ENCODE results near the gene TGFBR1. TPM values are rescaled to one million over a fixed set of nuclear protein-coding genes. Genes with fewer than 3 reads are reported as not detected.

Gene TGFBR1
- total and polyA plus RNA-seq, 7 donors = 5.3 to 25.7 (median 18.3) TPM

DNA sequence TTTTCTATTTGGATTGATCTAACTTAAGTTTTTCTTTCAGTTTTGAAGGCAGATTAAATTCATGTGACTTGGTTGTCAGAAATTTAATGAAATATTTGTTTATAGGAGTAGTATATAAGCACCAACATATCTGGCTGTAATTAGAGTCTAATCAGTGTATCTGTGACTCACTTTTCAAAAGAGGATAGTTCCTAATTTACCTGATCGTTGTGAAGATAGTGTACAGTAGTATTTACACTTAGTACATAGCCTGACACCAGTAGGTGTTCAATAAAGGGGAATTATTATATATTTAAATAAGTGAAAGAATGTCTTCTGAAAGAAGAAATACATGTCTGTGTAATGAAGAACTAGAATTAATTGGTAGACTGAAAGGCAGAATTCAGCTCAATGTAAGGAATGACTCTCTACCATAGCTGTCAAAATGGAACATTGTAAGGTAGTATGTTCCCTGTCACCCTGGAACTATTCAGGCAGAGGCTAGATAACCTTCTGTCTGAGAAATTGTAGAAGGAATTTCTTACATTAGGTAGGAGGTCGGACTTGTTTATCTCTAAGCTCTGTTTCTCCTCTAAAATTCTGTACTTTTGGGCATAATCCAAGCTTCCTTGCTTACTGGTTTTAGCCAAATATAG lies 8.6 kb downstream of the TGFBR1 start:
- peak overlapping the region; percentile 27 for H3K27ac ChIP-seq
- DNase-seq (no peak), ATAC-seq (no peak)
- H3K36me3 ChIP-seq (ENCODE audit: insufficient read depth in 1 of 2, low read depth in 1 of 2) = no peaks in the 10 kb centered on the region
- H3K9me3 ChIP-seq = no peaks in the 10 kb centered on the region
- no peak overlapping the region for H3K4me3 ChIP-seq
- H3K4me1 ChIP-seq = peaks cover 76% of the 10 kb centered on the region
- 55 to 77% (median 66%) methylated on average over 2 of the region's 2 CpGs for WGBS, 3 donors
- intact Hi-C loops (cut with DNase I) = no loop called here
- H3K27me3 ChIP-seq (ENCODE audit: insufficient read depth in 3 of 3, low read length in 2 of 3) = no peaks in the 10 kb centered on the region
- TF ChIP-seq, protein P1, sequence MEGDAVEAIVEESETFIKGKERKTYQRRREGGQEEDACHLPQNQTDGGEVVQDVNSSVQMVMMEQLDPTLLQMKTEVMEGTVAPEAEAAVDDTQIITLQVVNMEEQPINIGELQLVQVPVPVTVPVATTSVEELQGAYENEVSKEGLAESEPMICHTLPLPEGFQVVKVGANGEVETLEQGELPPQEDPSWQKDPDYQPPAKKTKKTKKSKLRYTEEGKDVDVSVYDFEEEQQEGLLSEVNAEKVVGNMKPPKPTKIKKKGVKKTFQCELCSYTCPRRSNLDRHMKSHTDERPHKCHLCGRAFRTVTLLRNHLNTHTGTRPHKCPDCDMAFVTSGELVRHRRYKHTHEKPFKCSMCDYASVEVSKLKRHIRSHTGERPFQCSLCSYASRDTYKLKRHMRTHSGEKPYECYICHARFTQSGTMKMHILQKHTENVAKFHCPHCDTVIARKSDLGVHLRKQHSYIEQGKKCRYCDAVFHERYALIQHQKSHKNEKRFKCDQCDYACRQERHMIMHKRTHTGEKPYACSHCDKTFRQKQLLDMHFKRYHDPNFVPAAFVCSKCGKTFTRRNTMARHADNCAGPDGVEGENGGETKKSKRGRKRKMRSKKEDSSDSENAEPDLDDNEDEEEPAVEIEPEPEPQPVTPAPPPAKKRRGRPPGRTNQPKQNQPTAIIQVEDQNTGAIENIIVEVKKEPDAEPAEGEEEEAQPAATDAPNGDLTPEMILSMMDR (IDR thresholded peaks at IDR 0.05) = no peak

DNA sequence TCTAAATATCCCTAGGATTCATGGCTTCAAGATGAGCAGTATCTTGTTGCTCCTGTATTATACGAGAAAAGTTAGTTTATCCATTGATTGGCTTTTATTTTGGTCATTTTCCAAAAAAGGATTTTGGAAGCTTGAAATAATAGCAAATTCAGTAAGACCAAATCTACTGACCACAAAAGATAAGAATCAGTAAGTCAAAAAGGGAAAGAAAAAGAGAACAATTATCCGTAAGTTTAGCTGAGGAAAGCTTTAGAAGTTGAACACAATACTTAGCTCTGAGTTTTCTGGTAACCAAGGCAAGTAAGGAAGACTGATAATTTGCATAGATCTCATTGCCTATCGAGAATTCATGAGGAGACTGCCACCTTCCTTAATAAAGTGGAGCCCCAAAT lies 9.1 kb downstream of the TGFBR1 start:
- H3K36me3 ChIP-seq (ENCODE audit: insufficient read depth in 1 of 2, low read depth in 1 of 2) = no peaks in the 10 kb centered on the region
- DNase-seq (no peak), ATAC-seq (no peak)
- H3K4me3 ChIP-seq = no peak overlapping the region
- no peaks in the 10 kb centered on the region for H3K9me3 ChIP-seq
- H3K4me1 ChIP-seq = peaks cover 76% of the 10 kb centered on the region
- peak overlapping the region; percentile 27 for H3K27ac ChIP-seq
- H3K27me3 ChIP-seq (ENCODE audit: insufficient read depth in 3 of 3, low read length in 2 of 3) = no peaks in the 10 kb centered on the region
- TF ChIP-seq, protein P1 (IDR thresholded peaks at IDR 0.05) = no peak
- WGBS, 3 donors = 74 to 79% (median 77%) methylated on average over 3 of the region's 3 CpGs
- intact Hi-C loops (cut with DNase I) = no loop called here

DNA sequence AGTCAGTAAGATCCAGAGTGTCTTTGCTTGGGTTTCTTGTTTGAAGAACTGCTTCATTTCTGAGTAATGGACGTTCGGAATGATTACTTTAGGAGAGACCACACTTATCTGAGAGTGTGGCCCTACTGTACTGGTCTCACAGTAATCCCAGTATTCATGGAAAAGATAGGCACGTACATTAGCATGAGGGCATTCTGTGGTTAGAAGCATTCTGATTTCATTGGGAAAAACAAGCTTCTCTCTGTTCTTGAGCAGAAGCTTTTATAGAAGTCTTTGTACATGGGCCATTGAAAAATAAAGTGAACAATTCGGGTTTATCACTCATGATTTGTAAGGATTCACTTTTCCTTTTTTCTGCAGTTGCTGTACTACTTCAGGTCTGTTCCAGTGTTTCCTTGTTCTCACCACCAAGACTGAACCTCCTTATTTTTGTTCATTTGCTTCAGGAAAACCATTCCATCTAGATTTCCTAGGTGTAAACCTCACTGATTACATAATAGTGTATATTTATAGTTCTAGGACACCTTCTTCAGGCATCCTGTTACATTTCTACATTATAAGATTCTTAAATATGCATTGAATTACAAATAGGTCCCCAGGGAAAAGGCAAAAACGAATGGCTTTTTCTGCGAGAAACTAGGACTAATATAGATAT lies 10.1 kb downstream of the TGFBR1 start:
- Histone ChIP-seq H3K27me3 (ENCODE audit: insufficient read depth in 3 of 3, low read length in 2 of 3) (no peaks in the 10 kb centered on the region), H3K4me1 (peaks cover 75% of the 10 kb centered on the region), H3K4me3 (peak overlapping the region; percentile 5), H3K36me3 (ENCODE audit: insufficient read depth in 1 of 2, low read depth in 1 of 2) (no peaks in the 10 kb centered on the region), H3K9me3 (no peaks in the 10 kb centered on the region), H3K27ac (peak overlapping the region; percentile 48)
- TF ChIP-seq, protein P1 (IDR thresholded peaks at IDR 0.05) = no peak
- ATAC-seq (peak in 2 of 4 donors; percentile 36 to 62), DNase-seq (no peak)
- WGBS, 3 donors = 53 to 67% (median 55%) methylated on average over 6 of the region's 6 CpGs
- intact Hi-C loops (cut with DNase I) = no loop called here

DNA sequence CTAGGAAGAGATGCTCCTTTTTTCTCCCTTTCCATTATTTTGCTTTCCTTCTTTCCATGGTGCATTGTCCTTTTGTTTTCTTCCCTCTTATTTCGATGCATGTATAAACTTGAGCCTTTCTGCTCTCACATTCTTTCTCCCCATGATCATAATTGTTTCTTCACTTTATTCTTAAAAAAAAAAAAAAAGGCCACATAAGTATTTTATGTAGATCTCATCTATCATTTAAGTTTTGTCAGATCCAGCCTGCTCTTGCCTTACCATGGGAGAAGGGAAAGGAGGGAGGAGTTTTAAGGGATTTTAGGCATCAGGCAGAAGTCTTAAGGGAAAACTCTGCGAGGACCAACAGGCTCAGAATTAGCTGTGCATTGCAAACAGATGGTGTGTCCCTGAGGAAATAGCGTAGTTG lies 11.1 kb downstream of the TGFBR1 start:
- WGBS, 3 donors = 48 to 67% (median 67%) methylated on average over 3 of the region's 3 CpGs

More for the DNA sequence above, 11.1 kb downstream of the TGFBR1 start:
- Histone ChIP-seq H3K9me3 (no peaks in the 10 kb centered on the region), H3K4me1 (peaks cover 78% of the 10 kb centered on the region), H3K36me3 (ENCODE audit: insufficient read depth in 1 of 2, low read depth in 1 of 2) (no peaks in the 10 kb centered on the region), H3K27me3 (ENCODE audit: insufficient read depth in 3 of 3, low read length in 2 of 3) (no peaks in the 10 kb centered on the region), H3K4me3 (no peak overlapping the region), H3K27ac (peak overlapping the region; percentile 48)
- DNase-seq = no peak
- TF ChIP-seq, protein P1 (IDR thresholded peaks at IDR 0.05) = no peak
- intact Hi-C loops (cut with DNase I) = no loop called here
- ATAC-seq = peak in 1 of 4 donors; percentile 33
